Measurements from ENCODE around the gene PALMD. TPM values are rescaled to one million over a fixed set of nuclear protein-coding genes. Genes with fewer than 3 reads are reported as not detected.

The PALMD gene
- total and polyA plus RNA-seq, 8 donors: 2.6 to 15.4 (median 4.8) TPM

DNA sequence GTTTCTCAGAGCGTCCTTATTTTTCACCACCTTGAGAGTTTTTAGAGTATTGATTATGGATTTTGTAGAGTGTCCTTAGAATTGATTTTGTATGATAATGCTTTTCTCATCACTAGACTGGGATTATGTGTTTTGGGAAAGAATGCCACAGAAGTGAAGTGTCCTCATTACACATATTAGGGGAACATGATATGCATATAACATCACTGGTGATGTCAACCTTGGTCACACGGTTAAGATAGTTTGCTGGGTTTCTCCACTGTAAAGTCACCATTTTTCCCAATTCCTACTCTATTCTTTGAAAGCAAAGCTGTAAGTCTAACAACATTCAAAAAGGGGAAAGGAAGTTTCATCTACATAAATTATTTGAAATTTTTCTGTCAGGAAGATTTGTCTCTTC lies 39.6 kb upstream of the PALMD start:
- ATAC-seq (no peak), DNase-seq (no peak), FAIRE-seq (no peak)
- TF ChIP-seq, protein P1, sequence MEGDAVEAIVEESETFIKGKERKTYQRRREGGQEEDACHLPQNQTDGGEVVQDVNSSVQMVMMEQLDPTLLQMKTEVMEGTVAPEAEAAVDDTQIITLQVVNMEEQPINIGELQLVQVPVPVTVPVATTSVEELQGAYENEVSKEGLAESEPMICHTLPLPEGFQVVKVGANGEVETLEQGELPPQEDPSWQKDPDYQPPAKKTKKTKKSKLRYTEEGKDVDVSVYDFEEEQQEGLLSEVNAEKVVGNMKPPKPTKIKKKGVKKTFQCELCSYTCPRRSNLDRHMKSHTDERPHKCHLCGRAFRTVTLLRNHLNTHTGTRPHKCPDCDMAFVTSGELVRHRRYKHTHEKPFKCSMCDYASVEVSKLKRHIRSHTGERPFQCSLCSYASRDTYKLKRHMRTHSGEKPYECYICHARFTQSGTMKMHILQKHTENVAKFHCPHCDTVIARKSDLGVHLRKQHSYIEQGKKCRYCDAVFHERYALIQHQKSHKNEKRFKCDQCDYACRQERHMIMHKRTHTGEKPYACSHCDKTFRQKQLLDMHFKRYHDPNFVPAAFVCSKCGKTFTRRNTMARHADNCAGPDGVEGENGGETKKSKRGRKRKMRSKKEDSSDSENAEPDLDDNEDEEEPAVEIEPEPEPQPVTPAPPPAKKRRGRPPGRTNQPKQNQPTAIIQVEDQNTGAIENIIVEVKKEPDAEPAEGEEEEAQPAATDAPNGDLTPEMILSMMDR (IDR thresholded peaks at IDR 0.05): no peak
- Histone ChIP-seq H3K36me3 (no peaks in the 10 kb centered on the region), H3K4me1 (no peaks in the 10 kb centered on the region), H3K27me3 (no peaks in the 10 kb centered on the region), H3K9me3 (no peaks in the 10 kb centered on the region), H3K4me3 (no peak overlapping the region), H3K27ac (no peak overlapping the region)
- intact Hi-C loops (cut with DNase I): no loop called here
- WGBS, 2 donors: 66 to 84% methylated on average over 2 of the region's 2 CpGs

DNA sequence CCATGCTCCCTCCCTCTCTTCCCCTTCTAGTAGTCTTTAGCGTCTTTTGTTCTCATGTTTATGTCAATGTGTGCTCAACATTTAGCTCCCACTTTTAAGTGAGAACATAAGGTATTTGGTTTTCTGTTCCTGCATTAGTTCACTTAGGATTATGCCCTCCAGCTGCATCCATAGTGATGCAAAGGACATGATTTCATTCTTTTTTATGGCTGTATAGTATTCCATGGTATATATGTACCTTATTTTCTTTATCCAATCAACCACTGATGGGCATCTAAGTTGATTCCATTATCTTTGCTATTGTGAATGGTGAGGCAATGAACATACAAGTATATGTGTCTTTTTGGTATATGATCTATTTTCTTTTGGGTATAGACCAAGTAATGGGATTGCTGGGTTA lies 38.3 kb upstream of the PALMD start:
- Histone ChIP-seq H3K4me3 (no peak overlapping the region), H3K27ac (no peak overlapping the region), H3K27me3 (no peaks in the 10 kb centered on the region), H3K36me3 (no peaks in the 10 kb centered on the region), H3K4me1 (no peaks in the 10 kb centered on the region), H3K9me3 (no peaks in the 10 kb centered on the region)
- intact Hi-C loops (cut with DNase I): no loop called here
- ATAC-seq (no peak), DNase-seq (no peak), FAIRE-seq (no peak)
- 84 to 95% methylated on average over 1 of the region's 1 CpG for WGBS, 2 donors
- TF ChIP-seq, protein P1 (IDR thresholded peaks at IDR 0.05): no peak

DNA sequence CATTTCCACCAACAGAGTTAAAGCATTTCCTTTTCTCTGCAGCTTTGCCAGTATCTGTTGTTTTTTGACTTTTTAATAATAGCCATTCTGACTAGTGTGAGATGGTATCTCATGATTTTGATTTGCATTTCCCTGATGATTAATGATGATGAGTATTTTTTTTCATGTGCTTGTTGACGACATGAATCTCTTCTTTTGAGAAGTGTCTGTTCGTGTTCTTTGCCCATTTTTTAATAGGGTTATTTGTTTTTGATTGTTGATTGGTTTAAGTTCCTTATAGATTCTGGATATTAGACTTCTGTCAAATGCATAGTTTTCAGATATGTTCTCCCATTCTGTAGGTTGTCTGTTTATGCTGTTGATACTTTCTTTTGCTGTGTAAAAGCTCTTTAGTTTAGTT lies 37.9 kb upstream of the PALMD start:
- TF ChIP-seq, protein P1 (IDR thresholded peaks at IDR 0.05): no peak
- FAIRE-seq: no peak
- H3K27ac ChIP-seq: no peak overlapping the region
- no peaks in the 10 kb centered on the region for H3K36me3 ChIP-seq
- intact Hi-C loops (cut with DNase I): no loop called here
- no peak for DNase-seq
- no peaks in the 10 kb centered on the region for H3K9me3 ChIP-seq
- no peak for ATAC-seq
- WGBS, 2 donors: 50 to 63% methylated on average over 2 of the region's 2 CpGs
- H3K4me3 ChIP-seq: no peak overlapping the region
- H3K27me3 ChIP-seq: no peaks in the 10 kb centered on the region
- no peaks in the 10 kb centered on the region for H3K4me1 ChIP-seq

DNA sequence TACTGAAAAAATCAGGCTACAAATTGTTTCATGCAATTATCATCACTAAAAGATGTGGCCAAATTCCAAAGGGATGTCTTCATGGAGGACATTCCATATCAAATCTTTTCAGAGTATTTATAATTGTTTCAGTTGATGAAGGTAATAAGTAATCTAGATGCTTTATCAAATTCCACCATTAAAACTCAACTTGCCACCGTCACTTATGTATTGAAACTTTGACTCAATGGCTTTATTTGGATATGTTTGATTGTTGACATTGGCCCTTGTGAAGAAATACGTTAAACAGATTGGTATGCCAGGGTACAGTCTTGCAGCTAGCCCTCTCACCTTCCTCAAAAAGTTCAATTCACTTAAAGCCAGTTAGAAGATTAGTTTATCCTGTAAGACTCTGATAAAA lies 32.2 kb upstream of the PALMD start:
- H3K4me1 ChIP-seq: no peaks in the 10 kb centered on the region
- 42 to 54% methylated on average over 2 of the region's 2 CpGs for WGBS, 2 donors
- H3K4me3 ChIP-seq: no peak overlapping the region
- no peak overlapping the region for H3K27ac ChIP-seq
- H3K9me3 ChIP-seq: no peaks in the 10 kb centered on the region
- no peaks in the 10 kb centered on the region for H3K36me3 ChIP-seq
- FAIRE-seq: no peak
- TF ChIP-seq, protein P1 (IDR thresholded peaks at IDR 0.05): no peak
- intact Hi-C loops (cut with DNase I): no loop called here
- DNase-seq: no peak
- no peak for ATAC-seq
- H3K27me3 ChIP-seq: no peaks in the 10 kb centered on the region

DNA sequence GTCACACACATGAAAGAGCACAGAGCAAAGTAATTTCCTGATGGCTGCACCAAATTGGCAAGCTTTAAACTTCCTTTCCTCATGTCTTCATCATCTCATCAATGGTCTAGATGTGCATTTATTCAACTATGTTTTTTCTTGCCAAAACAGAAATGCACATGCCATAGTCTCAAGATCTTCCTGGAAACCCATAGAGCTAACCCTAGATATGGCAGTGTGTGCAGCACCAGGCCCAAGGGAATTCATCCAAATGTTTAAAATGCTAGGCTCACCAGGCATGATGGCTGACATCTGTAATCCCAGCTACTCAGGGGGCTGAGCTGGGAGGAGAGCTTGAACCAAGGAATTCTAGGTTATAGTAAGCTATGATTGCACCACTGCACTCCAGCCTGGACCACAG lies 31.2 kb upstream of the PALMD start:
- Histone ChIP-seq H3K27ac (no peak overlapping the region), H3K27me3 (no peaks in the 10 kb centered on the region), H3K36me3 (no peaks in the 10 kb centered on the region), H3K9me3 (no peaks in the 10 kb centered on the region), H3K4me3 (no peak overlapping the region), H3K4me1 (no peaks in the 10 kb centered on the region)
- FAIRE-seq (no peak), DNase-seq (no peak), ATAC-seq (no peak)
- TF ChIP-seq, protein P1 (IDR thresholded peaks at IDR 0.05): no peak
- intact Hi-C loops (cut with DNase I): no loop called here
